CD4-positive, alpha-beta T cell treated with Interleukin-4 for 1 hour (primary cell): ENCODE results near the gene ADAM23.

Experiments
- DNase-seq, 2 donors: peaks; one replicate each; pipeline ENCODE4 v3.0.0-alpha.2; 2020 to 2022

Gene ADAM23

GRCh38 chr2:206657087-206657486 lies 213.8 kb downstream of the ADAM23 start:
- DNase-seq: no peak

GRCh38 chr2:206665251-206665650 lies 221.9 kb downstream of the ADAM23 start:
- DNase-seq: no peak
